OCI-LY7 (cell line): ENCODE data around the gene ZNF281.

Source experiments
- CTCF ChIP-seq: fragments of 200-600 bp; sonication (generic); conservative IDR thresholded peaks from 2 replicates; pipeline ENCODE4 v1.5.1; 2014; ENCODE audit warnings: mild to moderate bottlenecking, antibody characterized with exemption, low read length, moderate library complexity, mixed read lengths
- EZH2phosphoT487 ChIP-seq: fragments of 200-600 bp; sonication (generic); IDR thresholded peaks from 2 replicates; pipeline ENCODE4 v1.6.1; 2018; ENCODE audit warnings: low read depth, borderline replicate concordance, mild to moderate bottlenecking, mixed run types, antibody characterized with exemption, low read length, moderate library complexity, mixed read lengths

GRCh38 chr1:200379432-200379757, 30.4 kb downstream of the ZNF281 start:
- TF ChIP-seq CTCF (no peak), EZH2phosphoT487 (no peak)
